Measurements from ENCODE around the gene FAM184A. TPM values are rescaled to one million over a fixed set of nuclear protein-coding genes. Genes with fewer than 3 reads are reported as not detected.

Gene FAM184A
- total and polyA plus RNA-seq, 9 of the 15 experiments (the other 6 are each of a cell fraction or from before 2014, with no cell fraction given) = 6.4 to 18.7 (median 13.1) TPM

DNA sequence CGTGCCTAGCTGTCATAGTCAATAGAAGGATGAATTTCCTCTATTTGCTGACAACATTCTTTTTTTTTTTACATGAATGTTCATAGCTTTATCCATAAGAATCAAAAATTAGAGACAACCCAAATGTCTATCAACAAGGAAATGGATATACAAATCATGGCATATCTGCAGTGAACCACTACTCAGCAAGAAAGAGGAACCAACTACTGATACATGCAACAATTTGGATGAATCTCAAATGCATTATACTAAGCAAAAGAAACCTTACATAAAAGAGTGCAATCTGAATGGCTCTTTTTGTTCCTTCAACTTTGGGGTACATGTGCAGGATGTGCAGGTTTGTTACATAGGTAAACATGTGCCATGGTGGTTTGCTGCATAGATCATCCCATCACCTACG lies 125.8 kb downstream of the FAM184A start:
- in situ Hi-C loops (cut with MboI) (no loop called here), intact Hi-C loops (cut with micrococcal nuclease) (no loop called here)
- Histone ChIP-seq H2AFZ (ENCODE audit: low read depth, low read length) (no peak overlapping the region), H3K27ac (ENCODE audit: extremely low read depth, low read depth, low read length) (no peak overlapping the region), H4K20me1 (replicated peaks; ENCODE audit: control insufficient read depth, insufficient read depth, low read length) (no peaks in the 10 kb centered on the region), H3K9me3 (replicated peaks; ENCODE audit: control insufficient read depth, insufficient read depth, low read depth, low read length) (no peaks in the 10 kb centered on the region; the same call in 1 of the 2 replicates), H3K4me1 (replicated peaks in 1 of 2; ENCODE audit: control insufficient read depth in 2 of 2, insufficient read depth in 2 of 2, low read length in 2 of 2) (no peaks in the 10 kb centered on the region), H3K79me2 (ENCODE audit: control insufficient read depth, insufficient read depth, low read length) (no peaks in the 10 kb centered on the region), H3K4me2 (ENCODE audit: insufficient read depth, low read length) (no peak overlapping the region), H3K36me3 (ENCODE audit: control insufficient read depth, insufficient read depth, low read length) (no peaks in the 10 kb centered on the region), H3K4me3 (no peak overlapping the region), H3K9ac (ENCODE audit: insufficient read depth in 1 of 2, low read depth in 2 of 2, low read length in 2 of 2) (no peak overlapping the region), H3K27me3 (ENCODE audit: control insufficient read depth in 2 of 2, insufficient read depth in 2 of 2, low read length in 2 of 2) (no peaks in the 10 kb centered on the region), H3K9me1 (ENCODE audit: control insufficient read depth, insufficient read depth, low read length) (no peaks in the 10 kb centered on the region)
- ChIA-PET CTCF (ENCODE audit: low intra/inter-chr PET ratio) (no interaction called here), POLR2A (interaction anchor here (0.7 to 1.7 kb wide), 2 partner anchors 20 to 1116 kb away, joined by 3 to 8 read pairs; no protein-coding TSS in a partner anchor)
- TF ChIP-seq EGR1 (conservative IDR thresholded peaks at IDR 0.05) (no peak), EHMT2 (IDR thresholded peaks at IDR 0.05) (no peak), JUND (IDR thresholded peaks at IDR 0.05; ENCODE audit: borderline replicate concordance, low read depth, low read length) (no peak), JUND (tag; IDR thresholded peaks at IDR 0.05; ENCODE audit: borderline replicate concordance, low read depth, low read length) (no peak), MTF1 (CRISPR knock-in tag; IDR thresholded peaks at IDR 0.05; ENCODE audit: borderline replicate concordance) (no peak), ZNF511 (CRISPR knock-in tag; IDR thresholded peaks at IDR 0.05) (no peak), ZNF146 (CRISPR knock-in tag; IDR thresholded peaks at IDR 0.05; ENCODE audit: unreplicated experiment) (no peak), ZBTB17 (CRISPR knock-in tag; IDR thresholded peaks at IDR 0.05) (no peak), TFE3 (CRISPR knock-in tag; IDR thresholded peaks at IDR 0.05) (no peak), POLR2B (IDR thresholded peaks at IDR 0.05; ENCODE audit: low read depth, partially characterized antibody) (no peak), PREB (CRISPR knock-in tag; IDR thresholded peaks at IDR 0.05) (no peak), NCOR1 (IDR thresholded peaks at IDR 0.05) (no peak), NFIC (IDR thresholded peaks at IDR 0.05) (no peak), CBFB (CRISPR knock-in tag; IDR thresholded peaks at IDR 0.05) (no peak), TBL1XR1 (IDR thresholded peaks at IDR 0.05; ENCODE audit: low read length in 2 of 2) (no peak), LEF1 (IDR thresholded peaks at IDR 0.05) (no peak), KAT7 (CRISPR knock-in tag; IDR thresholded peaks at IDR 0.05; ENCODE audit: borderline replicate concordance) (no peak), HIVEP1 (CRISPR knock-in tag; IDR thresholded peaks at IDR 0.05) (no peak), ARNT (IDR thresholded peaks at IDR 0.05) (no peak)
- TF ChIP-seq, protein P1, sequence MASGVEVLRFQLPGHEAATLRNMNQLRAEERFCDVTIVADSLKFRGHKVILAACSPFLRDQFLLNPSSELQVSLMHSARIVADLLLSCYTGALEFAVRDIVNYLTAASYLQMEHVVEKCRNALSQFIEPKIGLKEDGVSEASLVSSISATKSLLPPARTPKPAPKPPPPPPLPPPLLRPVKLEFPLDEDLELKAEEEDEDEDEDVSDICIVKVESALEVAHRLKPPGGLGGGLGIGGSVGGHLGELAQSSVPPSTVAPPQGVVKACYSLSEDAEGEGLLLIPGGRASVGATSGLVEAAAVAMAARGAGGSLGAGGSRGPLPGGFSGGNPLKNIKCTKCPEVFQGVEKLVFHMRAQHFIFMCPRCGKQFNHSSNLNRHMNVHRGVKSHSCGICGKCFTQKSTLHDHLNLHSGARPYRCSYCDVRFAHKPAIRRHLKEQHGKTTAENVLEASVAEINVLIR (CRISPR knock-in tag; IDR thresholded peaks at IDR 0.05) = no peak
- no TSS peak for BruUV-seq (replicated peaks)
- DNase-seq (ENCODE audit: extremely low read depth in 1 of 4, low spot score in 3 of 4) = no peak
- 52% methylated on average over 2 of the region's 2 CpGs for WGBS (ENCODE audit: insufficient coverage, low coverage, missing lambda C conversion rate)
- no peak for ATAC-seq
- no peak for FAIRE-seq

Data from K562 (cell line).